Immature natural killer cell (primary cell): ENCODE measurements around the gene EVA1C. TPM values are rescaled to one million over a fixed set of nuclear protein-coding genes. Genes with fewer than 3 reads are reported as not detected.
"Not testable (repeated sequence)": the region's sequence is repeated elsewhere in the genome, so short reads cannot be mapped to it uniquely, and the experiment has no call there.

Source experiments
- DNase-seq, 3 donors: peaks; one replicate each; pipeline ENCODE4 v3.0.0; 2022; ENCODE audit warnings: mixed read lengths in 1 of 3
- H3K27ac Mint-ChIP-seq, 6 donors: one replicate each; pipeline ENCODE4 v1.8.0; 2020; ENCODE audit warnings: mixed read lengths in 6 of 6, mild to moderate bottlenecking in 5 of 6, inconsistent platforms in 4 of 6, moderate library complexity in 3 of 6
- H3K27me3 Mint-ChIP-seq, 3 donors: one replicate each; pipeline ENCODE4 v1.8.0; 2020 to 2021; ENCODE audit warnings: low read depth in 3 of 3, mild to moderate bottlenecking in 3 of 3, mixed read lengths in 3 of 3, moderate library complexity in 3 of 3, inconsistent platforms in 1 of 3
- H3K36me3 Mint-ChIP-seq, 3 donors: one replicate each; pipeline ENCODE4 v1.8.0; 2020; ENCODE audit warnings: mixed read lengths in 3 of 3, inconsistent platforms in 2 of 3, mild to moderate bottlenecking in 2 of 3
- H3K4me1 Mint-ChIP-seq, 2 donors: one replicate each; pipeline ENCODE4 v1.8.0; 2020; ENCODE audit warnings: inconsistent platforms in 2 of 2, mild to moderate bottlenecking in 2 of 2, mixed read lengths in 2 of 2, moderate library complexity in 1 of 2
- H3K4me3 Mint-ChIP-seq, 5 donors: one replicate each; pipeline ENCODE4 v1.8.0; 2020; ENCODE audit warnings: mild to moderate bottlenecking in 5 of 5, mixed read lengths in 5 of 5, inconsistent platforms in 3 of 5, moderate library complexity in 3 of 5
- H3K9me3 Mint-ChIP-seq, 6 donors: one replicate each; pipeline ENCODE4 v1.8.0; 2020; ENCODE audit warnings: mild to moderate bottlenecking in 6 of 6, mixed read lengths in 6 of 6, inconsistent platforms in 4 of 6, moderate library complexity in 3 of 6
- polyA plus RNA-seq, 3 donors: library from polyadenylated mRNA; unstranded; fragments of 300-500 nt; fragmentation: Illumina TruSeq; gene quantifications; one replicate each; pipeline ENCODE4 v1.2.3, GENCODE V29; 2021

The EVA1C gene
- polyA plus RNA-seq, 3 donors from 2014 or later: 9.0 to 33.8 (median 20.0) TPM

GRCh38 chr21:32514275-32515055, 102.0 kb downstream of the EVA1C start:
- Mint-ChIP-seq H3K27ac (peak overlapping the region in 1 of 6 donors; percentile 13), H3K27me3 (peaks cover 0 to 3% (median 0%) of the 10 kb centered on the region in 3 donors), H3K9me3 (no peaks in the 10 kb centered on the region), H3K4me1 (peaks cover 5 to 13% of the 10 kb centered on the region in 2 donors), H3K36me3 (peaks cover 3 to 10% (median 6%) of the 10 kb centered on the region in 3 donors), H3K4me3 (no peak overlapping the region)
- DNase-seq: no peak

DNA sequence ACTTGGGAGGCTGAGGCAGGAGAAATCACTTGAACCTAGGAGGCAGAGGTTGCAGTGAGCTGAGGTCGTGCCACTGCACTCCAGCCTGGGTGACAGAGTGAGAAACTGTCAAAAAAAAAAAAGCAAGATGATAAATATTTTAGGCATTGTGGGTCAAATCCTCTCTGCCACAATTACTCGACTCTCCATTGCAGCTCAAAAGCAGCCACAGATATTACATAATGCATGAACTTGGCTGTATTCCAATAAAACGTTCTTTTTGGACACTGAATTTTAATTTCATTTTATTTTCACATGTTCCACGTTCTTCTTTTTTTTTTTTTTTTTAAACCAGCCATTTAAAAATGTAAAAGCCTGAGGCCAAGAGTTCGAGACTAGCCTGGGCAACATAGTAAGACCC, 103.4 kb downstream of the EVA1C start:
- Mint-ChIP-seq H3K27me3 (peaks cover 0 to 3% (median 0%) of the 10 kb centered on the region in 3 donors), H3K4me1 (peaks cover 1 to 7% of the 10 kb centered on the region in 2 donors), H3K4me3 (no peak overlapping the region), H3K36me3 (peaks cover 0 to 7% (median 5%) of the 10 kb centered on the region in 3 donors), H3K9me3 (no peaks in the 10 kb centered on the region), H3K27ac (peak overlapping the region in 1 of 6 donors; percentile 13)
- no peak for DNase-seq

DNA sequence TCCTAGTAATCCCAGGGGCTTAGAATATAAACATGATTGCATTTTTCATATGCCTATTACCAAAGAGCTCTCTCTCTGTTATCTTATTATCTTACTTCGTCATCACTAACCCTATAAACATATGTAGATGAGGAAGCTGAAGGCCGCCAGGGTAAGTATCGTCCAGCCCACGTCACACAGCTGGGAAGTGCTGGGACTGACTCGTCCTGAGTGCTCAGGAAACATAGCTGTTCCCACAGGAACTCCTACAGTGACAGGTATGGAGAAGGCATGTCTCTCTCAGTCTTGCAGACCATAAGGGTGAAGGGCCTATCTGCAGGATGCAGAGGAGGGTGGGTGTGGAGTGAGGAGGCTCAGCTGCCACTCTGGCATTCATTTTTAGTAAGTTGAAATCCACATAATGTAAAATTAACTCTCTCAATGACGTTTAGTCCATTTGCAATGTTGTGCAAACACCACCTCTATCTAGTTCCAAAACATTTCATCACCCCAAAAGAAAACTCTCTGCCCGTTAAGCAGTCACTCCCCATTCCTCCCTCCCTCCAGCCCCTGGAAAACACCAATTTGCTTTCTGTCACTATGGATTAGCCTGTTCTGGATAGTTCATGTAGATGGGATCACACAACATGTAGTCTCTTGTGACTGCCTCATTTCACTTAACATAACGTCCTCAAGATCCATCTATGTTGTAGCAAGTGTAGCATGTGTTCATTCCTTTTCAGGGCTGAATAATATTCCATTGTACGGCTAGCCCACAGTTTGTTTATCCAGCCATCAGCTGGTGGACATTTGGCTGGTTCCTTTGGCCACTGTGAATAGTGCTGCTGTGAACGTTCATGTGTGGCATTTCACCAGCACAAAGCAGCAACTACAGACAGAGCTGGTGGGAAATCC, 104.5 kb downstream of the EVA1C start:
- Mint-ChIP-seq H3K27me3 (no peaks in the 10 kb centered on the region), H3K4me3 (no peak overlapping the region), H3K27ac (peak overlapping the region in 5 of 6 donors; percentile 8 to 74 (median 42)), H3K9me3 (no peaks in the 10 kb centered on the region), H3K36me3 (peaks cover 0 to 7% (median 4%) of the 10 kb centered on the region in 3 donors), H3K4me1 (peaks cover 1 to 7% of the 10 kb centered on the region in 2 donors)
- DNase-seq: no peak

- no peak overlapping the region for H3K4me3 Mint-ChIP-seq
- peak overlapping the region in 2 of 6 donors; percentile 19 to 71 for H3K27ac Mint-ChIP-seq
- H3K27me3 Mint-ChIP-seq: peaks cover 0 to 1% (median 0%) of the 10 kb centered on the region in 3 donors
- H3K9me3 Mint-ChIP-seq: no peaks in the 10 kb centered on the region
- peaks cover 0 to 7% (median 0%) of the 10 kb centered on the region in 3 donors for H3K36me3 Mint-ChIP-seq
- no peak for DNase-seq
- peaks cover 0 to 3% of the 10 kb centered on the region in 2 donors for H3K4me1 Mint-ChIP-seq
These were observed 107.7 kb downstream of the EVA1C start for GRCh38 chr21:32519945-32520874.

GRCh38 chr21:32520875-32521735, 108.6 kb downstream of the EVA1C start:
- Mint-ChIP-seq H3K4me3 (no peak overlapping the region), H3K27me3 (peaks cover 0 to 1% (median 0%) of the 10 kb centered on the region in 3 donors), H3K27ac (peak overlapping the region in 2 of 6 donors; percentile 19 to 71), H3K36me3 (peaks cover 0 to 7% (median 0%) of the 10 kb centered on the region in 3 donors), H3K9me3 (no peaks in the 10 kb centered on the region), H3K4me1 (no peaks in the 10 kb centered on the region)
- no peak for DNase-seq

DNA sequence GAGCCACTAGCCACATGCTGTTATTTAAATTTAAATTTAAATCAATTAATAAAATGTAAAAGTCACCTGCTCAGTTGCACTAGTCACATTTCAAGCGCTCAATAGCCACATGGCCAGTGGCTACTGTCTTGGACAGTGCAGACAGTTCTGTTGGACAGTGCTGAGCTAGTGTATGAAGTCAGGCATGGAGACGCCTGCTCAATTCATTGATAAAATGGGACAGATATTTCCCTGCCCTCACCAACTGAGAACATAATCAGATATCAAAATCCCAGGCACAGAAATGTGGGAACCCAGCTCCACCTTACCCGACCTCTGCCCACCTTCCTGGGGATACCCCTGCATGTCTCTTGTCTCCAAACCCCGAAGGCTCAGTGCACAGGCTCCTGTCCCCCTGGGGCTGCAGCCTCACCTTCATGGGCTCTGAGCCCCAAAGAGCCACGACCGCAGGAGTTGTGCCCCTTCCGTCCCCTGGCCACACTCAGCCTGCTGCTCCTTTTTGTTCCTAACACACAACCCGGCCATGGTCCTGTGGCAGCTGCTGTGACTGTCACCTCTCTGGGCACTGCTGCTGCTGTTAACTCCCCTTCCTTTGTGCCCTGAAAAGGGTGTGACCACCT, 109.3 kb downstream of the EVA1C start:
- Mint-ChIP-seq H3K27ac (no peak overlapping the region), H3K9me3 (no peaks in the 10 kb centered on the region), H3K4me3 (no peak overlapping the region), H3K27me3 (peaks cover 0 to 1% (median 0%) of the 10 kb centered on the region in 3 donors), H3K4me1 (no peaks in the 10 kb centered on the region), H3K36me3 (peaks cover 0 to 7% (median 0%) of the 10 kb centered on the region in 3 donors)
- DNase-seq: no peak

GRCh38 chr21:32523463-32523862, 111.0 kb downstream of the EVA1C start:
- Mint-ChIP-seq H3K4me1 (no peaks in the 10 kb centered on the region), H3K36me3 (peaks cover 0 to 12% (median 0%) of the 10 kb centered on the region in 3 donors), H3K27ac (peak overlapping the region in 1 of 6 donors; percentile 75), H3K27me3 (peaks cover 0 to 1% (median 0%) of the 10 kb centered on the region in 3 donors), H3K9me3 (no peaks in the 10 kb centered on the region), H3K4me3 (no peak overlapping the region)
- no peak for DNase-seq

DNA sequence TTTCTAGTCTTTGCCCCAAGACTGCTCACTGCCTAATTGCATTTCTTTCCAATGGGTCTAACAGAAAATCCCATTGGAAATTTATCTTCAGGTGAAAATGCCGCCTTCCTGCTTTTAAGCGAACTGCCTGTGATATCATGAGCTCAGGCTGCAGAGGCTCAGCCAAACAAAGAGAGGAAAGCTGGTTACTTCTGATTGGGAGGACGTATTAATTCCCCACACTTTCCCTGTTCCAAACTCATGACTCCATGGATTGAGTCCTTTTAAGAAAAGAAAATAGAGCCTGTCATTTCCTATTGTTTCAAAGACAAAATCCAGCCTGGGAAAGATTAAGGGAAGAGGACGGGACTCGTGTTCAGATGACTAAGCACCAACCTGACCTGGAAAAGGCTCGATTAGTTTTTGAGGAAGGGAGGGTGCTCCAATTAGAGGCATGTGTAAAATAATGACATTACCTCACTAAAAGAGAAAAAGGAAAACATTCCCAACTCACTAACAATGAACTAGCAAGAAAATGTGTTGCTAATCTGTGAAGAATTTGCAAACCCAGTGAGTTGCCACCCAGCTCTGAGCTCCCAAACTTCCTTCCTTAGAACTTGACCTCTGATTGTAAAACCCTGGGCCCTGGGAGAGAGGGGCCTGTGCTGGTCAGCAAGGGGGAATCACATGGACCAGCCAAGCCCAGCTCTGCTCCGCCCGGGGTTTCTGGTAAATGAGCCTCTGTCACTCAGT, 111.6 kb downstream of the EVA1C start:
- Mint-ChIP-seq H3K27ac (no peak overlapping the region), H3K36me3 (peaks cover 0 to 12% (median 0%) of the 10 kb centered on the region in 3 donors), H3K27me3 (peaks cover 0 to 1% (median 0%) of the 10 kb centered on the region in 3 donors), H3K4me1 (no peaks in the 10 kb centered on the region), H3K9me3 (no peaks in the 10 kb centered on the region), H3K4me3 (no peak overlapping the region)
- DNase-seq: no peak

GRCh38 chr21:32525282-32525681, 112.8 kb downstream of the EVA1C start:
- no peak overlapping the region for H3K4me3 Mint-ChIP-seq
- no peaks in the 10 kb centered on the region for H3K4me1 Mint-ChIP-seq
- H3K9me3 Mint-ChIP-seq: no peaks in the 10 kb centered on the region
- H3K27ac Mint-ChIP-seq: no peak overlapping the region
- peaks cover 0 to 12% (median 0%) of the 10 kb centered on the region in 3 donors for H3K36me3 Mint-ChIP-seq
- DNase-seq: no peak
- peaks cover 0 to 4% (median 0%) of the 10 kb centered on the region in 3 donors for H3K27me3 Mint-ChIP-seq

GRCh38 chr21:32529679-32530078, 117.2 kb downstream of the EVA1C start:
- peaks cover 3 to 5% of the 10 kb centered on the region in 2 donors for H3K4me1 Mint-ChIP-seq
- H3K36me3 Mint-ChIP-seq: peaks cover 7 to 12% (median 10%) of the 10 kb centered on the region in 3 donors
- no peaks in the 10 kb centered on the region for H3K9me3 Mint-ChIP-seq
- H3K4me3 Mint-ChIP-seq: no peak overlapping the region
- DNase-seq: no peak
- H3K27me3 Mint-ChIP-seq: peaks cover 0 to 3% (median 0%) of the 10 kb centered on the region in 3 donors
- no peak overlapping the region for H3K27ac Mint-ChIP-seq

GRCh38 chr21:32530809-32531208, 118.3 kb downstream of the EVA1C start:
- Mint-ChIP-seq H3K27ac (peak overlapping the region in 1 of 6 donors; percentile 1), H3K36me3 (peaks cover 7 to 12% (median 10%) of the 10 kb centered on the region in 3 donors), H3K4me1 (peaks cover 10 to 16% of the 10 kb centered on the region in 2 donors)
- not testable (repeated sequence) for H3K9me3 Mint-ChIP-seq, H3K4me3 Mint-ChIP-seq, DNase-seq, H3K27me3 Mint-ChIP-seq
